ENCODE results near the gene FAM50A.
A peak's percentile ranks its signal among the peaks of the same experiment; 100 is the strongest.
"Not testable (repeated sequence)": the region's sequence is repeated elsewhere in the genome, so short reads cannot be mapped to it uniquely, and the experiment has no call there.

The FAM50A gene

GRCh38 chrX:154443992-154444754, at the start of gene FAM50A:
Gene FAM50A, plus strand, starts transcription at chrX:154444141. Its CDS starts 95 bp downstream, at chrX:154444236.
- DNase-seq, result peak; percentile 71

GRCh38 chrX:154396363-154396762, 47.6 kb upstream of the FAM50A start:
- not testable (repeated sequence) for DNase-seq

- peak; percentile 81 for DNase-seq
Measured at GRCh38 chrX:154396973-154397887, 46.7 kb upstream of the FAM50A start.

GRCh38 chrX:154397888-154398667, 45.9 kb upstream of the FAM50A start, which contains the start of gene RPL10:
Gene RPL10, plus strand, starts transcription at chrX:154398377. Its CDS starts 143 bp downstream, at chrX:154398520.
- peak; percentile 98 for DNase-seq

- peak; percentile 78 for DNase-seq
Measured at GRCh38 chrX:154398668-154399526, 45.0 kb upstream of the FAM50A start.

- no peak for DNase-seq
Measured at GRCh38 chrX:154399527-154400368, 44.2 kb upstream of the FAM50A start.

GRCh38 chrX:154400369-154400817, 43.5 kb upstream of the FAM50A start:
- DNase-seq, result not testable (repeated sequence)

- DNase-seq, result peak; percentile 63
Measured at GRCh38 chrX:154401045-154401799, 42.7 kb upstream of the FAM50A start.

GRCh38 chrX:154401918-154402621, 41.9 kb upstream of the FAM50A start:
- DNase-seq, result no peak

- DNase-seq, result no peak
Measured at GRCh38 chrX:154402622-154403127, 41.3 kb upstream of the FAM50A start.

- DNase-seq, result no peak
Measured at GRCh38 chrX:154403192-154403591, 40.7 kb upstream of the FAM50A start.

GRCh38 chrX:154403858-154404257, 40.1 kb upstream of the FAM50A start:
- DNase-seq, result no peak

GRCh38 chrX:154404625-154405192, 39.2 kb upstream of the FAM50A start:
- DNase-seq, result no peak

- DNase-seq, result no peak
Measured at GRCh38 chrX:154408659-154409221, 35.2 kb upstream of the FAM50A start.

GRCh38 chrX:154409222-154409871, 34.6 kb upstream of the FAM50A start, which contains the start of gene DNASE1L1:
Gene DNASE1L1, minus strand, starts transcription at chrX:154409254. Its CDS starts 3,686 bp downstream, at chrX:154405568.
- peak; percentile 99 for DNase-seq

- peak; percentile 79 for DNase-seq
Measured at GRCh38 chrX:154411981-154412340, 32.0 kb upstream of the FAM50A start.

GRCh38 chrX:154412468-154412867, 31.5 kb upstream of the FAM50A start:
- no peak for DNase-seq

GRCh38 chrX:154413142-154413541, 30.8 kb upstream of the FAM50A start:
- DNase-seq, result no peak
